ENCODE measurements around the gene C10orf62. TPM values are rescaled to one million over a fixed set of nuclear protein-coding genes. Genes with fewer than 3 reads are reported as not detected.

The C10orf62 gene
- total RNA-seq, 1 experiment from 2014 or later = not detected

DNA sequence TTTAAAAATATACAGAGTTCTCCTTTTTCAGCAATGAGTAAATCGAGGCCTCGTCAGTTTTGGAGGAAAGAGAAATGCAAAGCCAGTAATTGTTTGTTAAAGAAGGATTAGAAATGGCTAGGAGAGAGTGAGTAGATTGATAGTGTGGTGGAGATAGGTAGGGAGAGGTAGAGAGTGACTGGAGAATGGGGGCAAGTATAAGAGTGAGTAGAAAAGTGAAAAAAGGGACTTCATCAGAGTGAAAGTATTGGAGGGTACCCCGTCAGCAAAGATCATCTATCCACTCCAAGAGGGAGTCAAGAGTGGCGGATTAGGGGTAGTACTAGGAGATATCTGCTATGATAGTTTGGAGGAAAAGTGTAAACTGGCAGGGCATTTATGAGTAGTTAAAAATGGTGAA, 26.2 kb upstream of the C10orf62 start:
- DNase-seq (ENCODE audit: low spot score) (no peak), ATAC-seq (no peak)
- POLR2A ChIA-PET = no interaction called here
- TF ChIP-seq, protein P1, sequence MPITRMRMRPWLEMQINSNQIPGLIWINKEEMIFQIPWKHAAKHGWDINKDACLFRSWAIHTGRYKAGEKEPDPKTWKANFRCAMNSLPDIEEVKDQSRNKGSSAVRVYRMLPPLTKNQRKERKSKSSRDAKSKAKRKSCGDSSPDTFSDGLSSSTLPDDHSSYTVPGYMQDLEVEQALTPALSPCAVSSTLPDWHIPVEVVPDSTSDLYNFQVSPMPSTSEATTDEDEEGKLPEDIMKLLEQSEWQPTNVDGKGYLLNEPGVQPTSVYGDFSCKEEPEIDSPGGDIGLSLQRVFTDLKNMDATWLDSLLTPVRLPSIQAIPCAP (CRISPR knock-in tag; IDR thresholded peaks at IDR 0.05) = no peak
- no peak for TF ChIP-seq OVOL2 (CRISPR knock-in tag; IDR thresholded peaks at IDR 0.05; ENCODE audit: borderline replicate concordance)
- no peak for TF ChIP-seq SP1 (CRISPR knock-in tag; conservative IDR thresholded peaks at IDR 0.05)
- TF ChIP-seq SOX15 (CRISPR knock-in tag; IDR thresholded peaks at IDR 0.05) = no peak
- TF ChIP-seq, protein P2, sequence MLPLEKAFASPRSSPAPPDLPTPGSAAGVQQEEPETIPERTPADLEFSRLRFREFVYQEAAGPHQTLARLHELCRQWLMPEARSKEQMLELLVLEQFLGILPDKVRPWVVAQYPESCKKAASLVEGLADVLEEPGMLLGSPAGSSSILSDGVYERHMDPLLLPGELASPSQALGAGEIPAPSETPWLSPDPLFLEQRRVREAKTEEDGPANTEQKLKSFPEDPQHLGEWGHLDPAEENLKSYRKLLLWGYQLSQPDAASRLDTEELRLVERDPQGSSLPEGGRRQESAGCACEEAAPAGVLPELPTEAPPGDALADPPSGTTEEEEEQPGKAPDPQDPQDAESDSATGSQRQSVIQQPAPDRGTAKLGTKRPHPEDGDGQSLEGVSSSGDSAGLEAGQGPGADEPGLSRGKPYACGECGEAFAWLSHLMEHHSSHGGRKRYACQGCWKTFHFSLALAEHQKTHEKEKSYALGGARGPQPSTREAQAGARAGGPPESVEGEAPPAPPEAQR (CRISPR knock-in tag; IDR thresholded peaks at IDR 0.05) = no peak
- TF ChIP-seq, protein P3, sequence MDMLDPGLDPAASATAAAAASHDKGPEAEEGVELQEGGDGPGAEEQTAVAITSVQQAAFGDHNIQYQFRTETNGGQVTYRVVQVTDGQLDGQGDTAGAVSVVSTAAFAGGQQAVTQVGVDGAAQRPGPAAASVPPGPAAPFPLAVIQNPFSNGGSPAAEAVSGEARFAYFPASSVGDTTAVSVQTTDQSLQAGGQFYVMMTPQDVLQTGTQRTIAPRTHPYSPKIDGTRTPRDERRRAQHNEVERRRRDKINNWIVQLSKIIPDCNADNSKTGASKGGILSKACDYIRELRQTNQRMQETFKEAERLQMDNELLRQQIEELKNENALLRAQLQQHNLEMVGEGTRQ (CRISPR knock-in tag; IDR thresholded peaks at IDR 0.05) = no peak
- H3K4me1 Mint-ChIP-seq = peaks cover 10% of the 10 kb centered on the region
- no peak overlapping the region for H3K27ac Mint-ChIP-seq
- H3K4me3 Mint-ChIP-seq = no peak overlapping the region
- H3K9me3 Mint-ChIP-seq = peaks cover 29% of the 10 kb centered on the region
- H3K27me3 Mint-ChIP-seq (ENCODE audit: low read depth) = no peaks in the 10 kb centered on the region
- CTCF ChIA-PET = no interaction called here
- peaks cover 25% of the 10 kb centered on the region for H3K36me3 Mint-ChIP-seq

DNA sequence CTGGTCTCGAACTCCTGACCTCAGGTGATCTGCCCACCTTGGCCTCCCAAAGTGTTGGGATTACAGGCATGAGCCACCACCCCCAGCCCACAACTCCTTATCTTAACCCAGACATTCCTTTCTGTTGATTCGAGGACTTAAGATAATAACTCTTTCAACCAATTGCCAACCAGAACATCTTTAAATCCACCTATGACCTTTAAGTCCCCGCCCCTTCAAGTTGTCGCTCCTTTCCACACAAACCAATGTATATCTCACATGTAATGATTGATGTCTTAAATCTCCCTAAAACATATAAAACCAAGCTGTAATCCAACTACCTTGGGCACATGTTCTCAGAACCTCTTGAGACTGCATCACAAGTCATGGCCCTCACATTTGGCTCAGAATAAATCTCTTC, 24.7 kb upstream of the C10orf62 start:
- no peaks in the 10 kb centered on the region for H3K27me3 Mint-ChIP-seq (ENCODE audit: low read depth)

DNA sequence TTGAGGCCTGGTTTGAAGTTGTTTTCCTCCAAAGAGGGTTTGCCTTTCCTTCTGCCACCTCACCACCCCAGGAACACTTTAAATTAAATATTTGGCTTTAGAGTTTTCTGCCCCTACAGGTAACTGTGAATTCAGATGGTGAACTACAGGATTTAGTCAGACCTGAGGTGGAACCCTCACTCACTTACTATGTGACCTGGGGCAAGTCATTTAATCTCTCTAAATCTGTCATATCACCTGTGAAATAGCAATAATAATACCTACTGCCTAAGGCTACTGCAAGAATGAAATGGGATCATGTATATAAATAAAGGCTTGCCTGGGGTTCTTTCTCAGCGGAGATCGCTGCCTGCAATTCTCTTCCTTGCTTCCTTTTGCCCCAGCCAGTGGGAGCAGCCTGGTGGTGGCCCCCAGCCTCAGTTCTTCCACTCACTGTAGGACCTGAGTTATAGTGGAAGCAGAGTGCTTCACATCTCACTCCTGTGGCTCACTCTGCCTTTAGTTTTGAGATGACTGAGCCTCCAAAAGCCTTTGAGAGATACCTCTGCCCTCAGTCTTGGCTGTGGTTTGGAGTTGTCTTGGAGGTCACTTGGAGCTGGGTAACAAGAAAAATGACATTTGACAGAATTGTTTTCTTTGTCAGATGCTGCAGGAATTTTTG, 23.1 kb upstream of the C10orf62 start:
- CTCF ChIA-PET = no interaction called here

More for the DNA sequence above, 24.7 kb upstream of the C10orf62 start:
- POLR2A ChIA-PET = no interaction called here
- ATAC-seq = no peak
- H3K9me3 Mint-ChIP-seq = peaks cover 29% of the 10 kb centered on the region
- no peak for DNase-seq (ENCODE audit: low spot score)
- H3K4me3 Mint-ChIP-seq = no peak overlapping the region
- peaks cover 25% of the 10 kb centered on the region for H3K36me3 Mint-ChIP-seq
- CTCF ChIA-PET = interaction anchor here (0.7 kb wide), 1 partner anchor 22 kb away, joined by 3 read pairs; no protein-coding TSS in a partner anchor
- H3K27ac Mint-ChIP-seq = no peak overlapping the region; the same call in 1 of the 2 replicates
- TF ChIP-seq, protein P4, sequence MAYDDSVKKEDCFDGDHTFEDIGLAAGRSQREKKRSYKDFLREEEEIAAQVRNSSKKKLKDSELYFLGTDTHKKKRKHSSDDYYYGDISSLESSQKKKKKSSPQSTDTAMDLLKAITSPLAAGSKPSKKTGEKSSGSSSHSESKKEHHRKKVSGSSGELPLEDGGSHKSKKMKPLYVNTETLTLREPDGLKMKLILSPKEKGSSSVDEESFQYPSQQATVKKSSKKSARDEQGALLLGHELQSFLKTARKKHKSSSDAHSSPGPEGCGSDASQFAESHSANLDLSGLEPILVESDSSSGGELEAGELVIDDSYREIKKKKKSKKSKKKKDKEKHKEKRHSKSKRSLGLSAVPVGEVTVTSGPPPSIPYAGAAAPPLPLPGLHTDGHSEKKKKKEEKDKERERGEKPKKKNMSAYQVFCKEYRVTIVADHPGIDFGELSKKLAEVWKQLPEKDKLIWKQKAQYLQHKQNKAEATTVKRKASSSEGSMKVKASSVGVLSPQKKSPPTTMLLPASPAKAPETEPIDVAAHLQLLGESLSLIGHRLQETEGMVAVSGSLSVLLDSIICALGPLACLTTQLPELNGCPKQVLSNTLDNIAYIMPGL (CRISPR knock-in tag; IDR thresholded peaks at IDR 0.05) = no peak
- TF ChIP-seq TCF7 (CRISPR knock-in tag; IDR thresholded peaks at IDR 0.05; ENCODE audit: low read depth) (no peak), ZNF423 (CRISPR knock-in tag; IDR thresholded peaks at IDR 0.05) (no peak), NR1H2 (CRISPR knock-in tag; IDR thresholded peaks at IDR 0.05) (no peak)
- TF ChIP-seq, protein P5, sequence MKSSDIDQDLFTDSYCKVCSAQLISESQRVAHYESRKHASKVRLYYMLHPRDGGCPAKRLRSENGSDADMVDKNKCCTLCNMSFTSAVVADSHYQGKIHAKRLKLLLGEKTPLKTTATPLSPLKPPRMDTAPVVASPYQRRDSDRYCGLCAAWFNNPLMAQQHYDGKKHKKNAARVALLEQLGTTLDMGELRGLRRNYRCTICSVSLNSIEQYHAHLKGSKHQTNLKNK (CRISPR knock-in tag; IDR thresholded peaks at IDR 0.05) = no peak
- TF ChIP-seq, protein P6, sequence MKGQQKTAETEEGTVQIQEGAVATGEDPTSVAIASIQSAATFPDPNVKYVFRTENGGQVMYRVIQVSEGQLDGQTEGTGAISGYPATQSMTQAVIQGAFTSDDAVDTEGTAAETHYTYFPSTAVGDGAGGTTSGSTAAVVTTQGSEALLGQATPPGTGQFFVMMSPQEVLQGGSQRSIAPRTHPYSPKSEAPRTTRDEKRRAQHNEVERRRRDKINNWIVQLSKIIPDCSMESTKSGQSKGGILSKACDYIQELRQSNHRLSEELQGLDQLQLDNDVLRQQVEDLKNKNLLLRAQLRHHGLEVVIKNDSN (CRISPR knock-in tag; IDR thresholded peaks at IDR 0.05) = no peak
- peaks cover 4% of the 10 kb centered on the region; the same call in 1 of the 2 replicates for H3K4me1 Mint-ChIP-seq

More for the DNA sequence above, 23.1 kb upstream of the C10orf62 start:
- TF ChIP-seq ZNF416 (CRISPR knock-in tag; IDR thresholded peaks at IDR 0.05) (no peak), MXD4 (CRISPR knock-in tag; IDR thresholded peaks at IDR 0.05; ENCODE audit: borderline replicate concordance) (no peak), ZNF423 (CRISPR knock-in tag; IDR thresholded peaks at IDR 0.05) (no peak), NFYB (CRISPR knock-in tag; conservative IDR thresholded peaks at IDR 0.05; ENCODE audit: low read depth) (no peak)
- TF ChIP-seq, protein P7, sequence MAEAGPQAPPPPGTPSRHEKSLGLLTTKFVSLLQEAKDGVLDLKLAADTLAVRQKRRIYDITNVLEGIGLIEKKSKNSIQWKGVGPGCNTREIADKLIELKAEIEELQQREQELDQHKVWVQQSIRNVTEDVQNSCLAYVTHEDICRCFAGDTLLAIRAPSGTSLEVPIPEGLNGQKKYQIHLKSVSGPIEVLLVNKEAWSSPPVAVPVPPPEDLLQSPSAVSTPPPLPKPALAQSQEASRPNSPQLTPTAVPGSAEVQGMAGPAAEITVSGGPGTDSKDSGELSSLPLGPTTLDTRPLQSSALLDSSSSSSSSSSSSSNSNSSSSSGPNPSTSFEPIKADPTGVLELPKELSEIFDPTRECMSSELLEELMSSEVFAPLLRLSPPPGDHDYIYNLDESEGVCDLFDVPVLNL (CRISPR knock-in tag; IDR thresholded peaks at IDR 0.05; ENCODE audit: borderline replicate concordance, low read depth) = no peak
- ATAC-seq (no peak), DNase-seq (ENCODE audit: low spot score) (no peak)
- POLR2A ChIA-PET = no interaction called here
- Mint-ChIP-seq H3K36me3 (peaks cover 15% of the 10 kb centered on the region), H3K9me3 (peaks cover 15% of the 10 kb centered on the region), H3K4me1 (peaks cover 4% of the 10 kb centered on the region; the same call in 1 of the 2 replicates), H3K27ac (peak overlapping the region; percentile 40; the same call in 1 of the 2 replicates), H3K4me3 (no peak overlapping the region), H3K27me3 (ENCODE audit: low read depth) (no peaks in the 10 kb centered on the region)

Measured in WTC11 (cell line).